ENCODE data around the gene ADAMTSL2.

The ADAMTSL2 gene

GRCh38 chr9:133543772-133544467 is 9.4 kb downstream of the ADAMTSL2 start:
- H3K4me3 ChIP-seq (ENCODE audit: low read depth, low read length), result no peak overlapping the region
- TF ChIP-seq CTCF (conservative IDR thresholded peaks at IDR 0.05; ENCODE audit: low read depth, low read length), result no peak
- no peak for DNase-seq (ENCODE audit: low read depth)

- no peak for DNase-seq (ENCODE audit: low read depth)
- TF ChIP-seq CTCF (conservative IDR thresholded peaks at IDR 0.05; ENCODE audit: low read depth, low read length), result no peak
- H3K4me3 ChIP-seq (ENCODE audit: low read depth, low read length), result no peak overlapping the region
These were observed 11.2 kb downstream of the ADAMTSL2 start for GRCh38 chr9:133545494-133546286.

- H3K4me3 ChIP-seq (ENCODE audit: low read depth, low read length), result no peak overlapping the region
- no peak for DNase-seq (ENCODE audit: low read depth)
- TF ChIP-seq CTCF (conservative IDR thresholded peaks at IDR 0.05; ENCODE audit: low read depth, low read length), result no peak
These were observed 11.8 kb downstream of the ADAMTSL2 start for GRCh38 chr9:133546287-133546680.

- TF ChIP-seq CTCF (conservative IDR thresholded peaks at IDR 0.05; ENCODE audit: low read depth, low read length), result no peak
- H3K4me3 ChIP-seq (ENCODE audit: low read depth, low read length), result no peak overlapping the region
- no peak for DNase-seq (ENCODE audit: low read depth)
These were observed 12.6 kb downstream of the ADAMTSL2 start for GRCh38 chr9:133547116-133547515.

- no peak overlapping the region for H3K4me3 ChIP-seq (ENCODE audit: low read depth, low read length)
- no peak for TF ChIP-seq CTCF (conservative IDR thresholded peaks at IDR 0.05; ENCODE audit: low read depth, low read length)
- no peak for DNase-seq (ENCODE audit: low read depth)
These were observed 16.9 kb downstream of the ADAMTSL2 start for GRCh38 chr9:133551446-133551845.

GRCh38 chr9:133552236-133552635 is 17.7 kb downstream of the ADAMTSL2 start:
- no peak for DNase-seq (ENCODE audit: low read depth)
- no peak for TF ChIP-seq CTCF (conservative IDR thresholded peaks at IDR 0.05; ENCODE audit: low read depth, low read length)

More at GRCh38 chr9:133552236-133552635, 17.7 kb downstream of the ADAMTSL2 start:
- H3K4me3 ChIP-seq (ENCODE audit: low read depth, low read length), result no peak overlapping the region

Measured in choroid plexus epithelial cell (primary cell).